ENCODE measurements around the gene DCAF6.
"Not testable (repeated sequence)": the region's sequence is repeated elsewhere in the genome, so short reads cannot be mapped to it uniquely, and the experiment has no call there.

DCAF6 gene

DNA sequence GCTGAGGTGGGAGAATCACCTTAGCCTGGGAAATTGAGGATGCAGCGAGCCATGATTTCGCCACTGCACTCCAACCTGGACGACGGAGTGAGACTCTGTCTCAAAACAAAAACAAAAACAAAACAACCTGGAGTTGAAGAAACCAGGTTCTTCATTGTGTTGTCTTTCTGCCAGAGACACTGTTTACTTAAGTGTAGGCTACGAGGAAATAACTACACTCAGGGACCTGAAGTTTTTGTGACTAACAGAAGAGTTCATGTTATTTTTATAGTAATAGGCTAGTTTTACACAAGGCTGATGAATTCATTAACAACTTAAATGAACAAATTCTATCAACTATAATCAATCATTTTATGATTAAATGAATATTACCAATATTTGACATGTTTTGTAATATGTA lies 98.9 kb downstream of the DCAF6 start:
- no peaks in the 10 kb centered on the region for H3K9me3 ChIP-seq (ENCODE audit: control insufficient read depth, low read length)
- no peak overlapping the region for H3K4me3 ChIP-seq (ENCODE audit: insufficient read depth, low read depth, low read length, poor library complexity, severe bottlenecking)
- DNase-seq: no peak
- H3K27me3 ChIP-seq (replicated peaks; ENCODE audit: control insufficient read depth, insufficient read depth, low read length, poor library complexity, severe bottlenecking): no peaks in the 10 kb centered on the region
- no peak overlapping the region for H3K27ac ChIP-seq (ENCODE audit: insufficient read depth, low read length, poor library complexity, severe bottlenecking)
- no peaks in the 10 kb centered on the region for H3K36me3 ChIP-seq (ENCODE audit: control insufficient read depth, insufficient read depth, low read length)
- H3K4me1 ChIP-seq (ENCODE audit: control insufficient read depth, insufficient read depth, low read length, poor library complexity, severe bottlenecking): no peaks in the 10 kb centered on the region

DNA sequence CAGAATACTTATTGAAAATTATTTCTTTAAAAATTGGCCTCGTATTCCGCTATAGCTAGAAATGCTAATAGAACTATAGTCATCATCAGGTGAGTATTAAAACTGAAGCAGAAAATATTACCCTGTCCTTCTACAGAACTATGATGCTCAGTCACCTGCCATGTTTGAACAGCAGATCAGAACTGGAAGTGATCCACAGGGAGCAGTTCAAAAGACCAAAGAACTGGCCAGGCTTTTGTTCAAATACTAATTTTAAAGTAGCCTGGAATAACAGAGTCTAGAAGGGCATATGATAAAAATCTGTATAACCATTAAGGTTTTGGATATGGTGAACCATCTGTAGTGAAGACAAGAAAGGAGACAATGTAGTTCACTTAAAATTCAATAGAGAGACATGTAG lies 105.9 kb downstream of the DCAF6 start:
- H3K27me3 ChIP-seq (replicated peaks; ENCODE audit: control insufficient read depth, insufficient read depth, low read length, poor library complexity, severe bottlenecking): no peaks in the 10 kb centered on the region
- no peak for DNase-seq
- H3K4me3 ChIP-seq (ENCODE audit: insufficient read depth, low read depth, low read length, poor library complexity, severe bottlenecking): no peak overlapping the region
- no peaks in the 10 kb centered on the region for H3K9me3 ChIP-seq (ENCODE audit: control insufficient read depth, low read length)
- peaks cover 23% of the 10 kb centered on the region for H3K36me3 ChIP-seq (ENCODE audit: control insufficient read depth, insufficient read depth, low read length)
- no peak overlapping the region for H3K27ac ChIP-seq (ENCODE audit: insufficient read depth, low read length, poor library complexity, severe bottlenecking)
- no peaks in the 10 kb centered on the region for H3K4me1 ChIP-seq (ENCODE audit: control insufficient read depth, insufficient read depth, low read length, poor library complexity, severe bottlenecking)

DNA sequence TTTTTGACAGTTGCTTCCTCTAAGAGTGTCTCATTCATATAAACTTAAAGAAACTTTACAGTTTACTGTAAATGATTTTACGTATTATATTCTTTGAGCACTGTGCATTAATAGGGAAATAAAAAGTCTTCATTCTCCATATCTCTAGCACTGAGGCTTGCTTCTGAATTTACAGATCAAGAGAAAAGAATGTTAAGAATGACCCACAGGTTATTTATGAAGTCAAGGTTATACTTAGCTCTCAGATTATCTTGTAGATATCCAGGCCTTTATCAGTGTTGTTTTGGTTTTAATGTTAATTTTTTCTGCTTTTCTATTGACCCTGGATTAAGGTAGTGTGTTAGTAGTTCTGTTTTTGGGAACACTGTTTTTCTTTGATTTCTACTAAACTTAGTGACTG lies 108.8 kb downstream of the DCAF6 start:
- peaks cover 27% of the 10 kb centered on the region for H3K36me3 ChIP-seq (ENCODE audit: control insufficient read depth, insufficient read depth, low read length)
- no peak for DNase-seq
- H3K4me3 ChIP-seq (ENCODE audit: insufficient read depth, low read depth, low read length, poor library complexity, severe bottlenecking): no peak overlapping the region
- H3K27ac ChIP-seq (ENCODE audit: insufficient read depth, low read length, poor library complexity, severe bottlenecking): no peak overlapping the region
- H3K4me1 ChIP-seq (ENCODE audit: control insufficient read depth, insufficient read depth, low read length, poor library complexity, severe bottlenecking): no peaks in the 10 kb centered on the region
- no peaks in the 10 kb centered on the region for H3K9me3 ChIP-seq (ENCODE audit: control insufficient read depth, low read length)
- H3K27me3 ChIP-seq (replicated peaks; ENCODE audit: control insufficient read depth, insufficient read depth, low read length, poor library complexity, severe bottlenecking): no peaks in the 10 kb centered on the region

DNA sequence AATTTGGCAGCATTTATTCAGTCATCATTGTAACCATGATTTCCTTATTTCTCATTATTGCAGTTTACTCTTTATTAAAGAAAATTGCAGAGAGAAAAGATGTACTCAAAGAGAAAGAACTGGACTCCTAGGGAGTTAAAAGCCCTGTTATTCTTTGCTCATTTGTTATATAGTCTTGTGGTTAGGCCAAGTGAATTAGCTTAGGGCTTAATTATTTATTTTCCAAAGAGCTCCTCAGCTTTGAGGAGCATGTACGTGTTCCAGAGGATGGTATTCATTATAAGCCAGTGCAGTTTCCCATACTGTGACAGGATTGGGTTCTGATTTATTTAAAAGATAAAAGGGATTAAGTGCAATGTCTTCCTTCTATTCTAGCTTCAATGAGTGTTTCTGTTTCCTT lies 113.8 kb downstream of the DCAF6 start:
- H3K4me3 ChIP-seq (ENCODE audit: insufficient read depth, low read depth, low read length, poor library complexity, severe bottlenecking): no peak overlapping the region
- no peak overlapping the region for H3K27ac ChIP-seq (ENCODE audit: insufficient read depth, low read length, poor library complexity, severe bottlenecking)
- H3K4me1 ChIP-seq (ENCODE audit: control insufficient read depth, insufficient read depth, low read length, poor library complexity, severe bottlenecking): no peaks in the 10 kb centered on the region
- no peak for DNase-seq
- H3K9me3 ChIP-seq (ENCODE audit: control insufficient read depth, low read length): no peaks in the 10 kb centered on the region
- H3K27me3 ChIP-seq (replicated peaks; ENCODE audit: control insufficient read depth, insufficient read depth, low read length, poor library complexity, severe bottlenecking): no peaks in the 10 kb centered on the region
- H3K36me3 ChIP-seq (ENCODE audit: control insufficient read depth, insufficient read depth, low read length): peaks cover 7% of the 10 kb centered on the region

DNA sequence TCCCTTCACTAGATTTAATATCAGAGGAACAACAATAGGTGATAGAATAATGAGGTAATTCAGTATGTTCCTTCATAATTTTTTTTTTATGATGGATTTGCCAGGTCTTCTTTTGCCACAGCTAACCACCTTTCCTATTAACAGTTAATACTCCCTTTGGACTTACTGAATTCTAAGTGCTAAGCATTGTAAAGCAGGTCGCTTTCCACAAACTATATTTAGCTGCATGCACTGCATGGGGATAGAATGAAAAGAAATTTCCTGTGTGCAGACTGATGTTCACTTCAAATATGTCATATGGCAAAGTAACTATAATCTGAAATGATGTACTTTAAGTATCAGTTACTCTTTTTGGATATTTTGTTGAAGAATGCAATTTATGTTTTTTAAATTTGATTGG lies 114.4 kb downstream of the DCAF6 start:
- H3K4me1 ChIP-seq (ENCODE audit: control insufficient read depth, insufficient read depth, low read length, poor library complexity, severe bottlenecking): no peaks in the 10 kb centered on the region
- H3K9me3 ChIP-seq (ENCODE audit: control insufficient read depth, low read length): no peaks in the 10 kb centered on the region
- H3K36me3 ChIP-seq (ENCODE audit: control insufficient read depth, insufficient read depth, low read length): peaks cover 3% of the 10 kb centered on the region
- H3K27me3 ChIP-seq (replicated peaks; ENCODE audit: control insufficient read depth, insufficient read depth, low read length, poor library complexity, severe bottlenecking): no peaks in the 10 kb centered on the region
- no peak overlapping the region for H3K4me3 ChIP-seq (ENCODE audit: insufficient read depth, low read depth, low read length, poor library complexity, severe bottlenecking)
- no peak overlapping the region for H3K27ac ChIP-seq (ENCODE audit: insufficient read depth, low read length, poor library complexity, severe bottlenecking)
- no peak for DNase-seq

DNA sequence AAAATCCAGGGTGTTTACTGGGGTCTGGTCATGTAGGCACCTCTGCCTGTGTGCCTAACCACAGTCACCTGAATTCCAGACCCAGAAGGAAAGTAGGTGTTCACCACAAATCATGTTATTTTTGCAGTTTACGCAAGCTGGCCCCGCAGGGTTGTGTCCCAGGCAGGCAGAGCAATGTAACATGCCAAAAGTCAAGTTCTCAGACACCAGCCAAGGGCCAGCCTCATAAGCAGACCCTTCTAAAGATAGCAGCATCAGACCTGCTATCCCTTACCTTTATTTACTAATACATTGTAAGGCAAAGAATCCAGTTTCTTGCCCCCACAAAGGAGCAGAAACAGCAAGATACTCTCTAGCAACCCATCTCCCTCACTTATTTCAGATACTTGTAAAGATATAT lies 117.2 kb downstream of the DCAF6 start:
- Histone ChIP-seq H3K9me3 (ENCODE audit: control insufficient read depth, low read length) (no peaks in the 10 kb centered on the region), H3K27ac (ENCODE audit: insufficient read depth, low read length, poor library complexity, severe bottlenecking) (no peak overlapping the region), H3K27me3 (replicated peaks; ENCODE audit: control insufficient read depth, insufficient read depth, low read length, poor library complexity, severe bottlenecking) (no peaks in the 10 kb centered on the region), H3K4me3 (ENCODE audit: insufficient read depth, low read depth, low read length, poor library complexity, severe bottlenecking) (no peak overlapping the region), H3K36me3 (ENCODE audit: control insufficient read depth, insufficient read depth, low read length) (peaks cover 3% of the 10 kb centered on the region), H3K4me1 (ENCODE audit: control insufficient read depth, insufficient read depth, low read length, poor library complexity, severe bottlenecking) (no peaks in the 10 kb centered on the region)
- no peak for DNase-seq

DNA sequence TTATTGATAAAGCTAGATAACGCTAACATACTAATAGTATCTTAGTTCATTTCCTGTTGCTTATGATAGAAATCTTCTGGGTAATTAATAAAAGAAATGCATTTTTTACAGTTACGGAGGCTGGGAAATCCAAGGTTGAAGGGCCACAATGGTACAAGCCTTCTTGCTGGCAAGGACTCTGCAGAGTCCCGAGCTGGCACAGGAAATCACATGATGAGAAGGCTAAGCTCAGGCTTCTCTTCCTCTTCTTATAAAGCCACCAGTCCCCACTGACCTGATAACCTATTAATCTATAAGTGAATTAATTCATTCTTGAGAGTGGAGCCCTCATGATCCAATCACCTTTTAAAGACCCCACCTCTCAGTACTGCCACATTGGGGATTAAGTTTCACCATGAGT lies 117.6 kb downstream of the DCAF6 start:
- Histone ChIP-seq H3K36me3 (ENCODE audit: control insufficient read depth, insufficient read depth, low read length) (peaks cover 3% of the 10 kb centered on the region), H3K27me3 (replicated peaks; ENCODE audit: control insufficient read depth, insufficient read depth, low read length, poor library complexity, severe bottlenecking) (no peaks in the 10 kb centered on the region), H3K27ac (ENCODE audit: insufficient read depth, low read length, poor library complexity, severe bottlenecking) (no peak overlapping the region), H3K4me1 (ENCODE audit: control insufficient read depth, insufficient read depth, low read length, poor library complexity, severe bottlenecking) (no peaks in the 10 kb centered on the region), H3K4me3 (ENCODE audit: insufficient read depth, low read depth, low read length, poor library complexity, severe bottlenecking) (no peak overlapping the region), H3K9me3 (ENCODE audit: control insufficient read depth, low read length) (no peaks in the 10 kb centered on the region)
- no peak for DNase-seq

DNA sequence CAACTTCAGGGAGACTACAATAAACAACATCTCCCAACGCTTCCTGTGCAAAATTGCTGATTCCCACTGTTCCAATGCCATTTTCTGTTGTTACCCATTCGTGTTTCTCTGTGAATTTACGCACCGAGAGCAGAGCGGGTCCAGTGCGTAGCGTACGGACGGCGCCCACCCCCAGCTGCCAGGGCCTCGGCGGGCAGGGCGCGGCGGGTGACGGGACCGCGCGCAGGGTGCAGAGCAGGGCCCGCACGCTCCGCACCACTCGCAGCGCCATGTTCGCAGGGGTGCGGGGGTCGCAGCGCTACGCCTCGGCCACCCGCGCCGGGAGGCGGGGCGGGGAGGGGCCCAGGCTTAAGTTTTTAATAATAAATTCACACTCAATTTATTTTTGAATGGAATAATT lies 119.7 kb downstream of the DCAF6 start:
- not testable (repeated sequence) for H3K4me1 ChIP-seq (ENCODE audit: control insufficient read depth, insufficient read depth, low read length, poor library complexity, severe bottlenecking); H3K27me3 ChIP-seq (replicated peaks; ENCODE audit: control insufficient read depth, insufficient read depth, low read length, poor library complexity, severe bottlenecking); DNase-seq; H3K27ac ChIP-seq (ENCODE audit: insufficient read depth, low read length, poor library complexity, severe bottlenecking); H3K9me3 ChIP-seq (ENCODE audit: control insufficient read depth, low read length); H3K36me3 ChIP-seq (ENCODE audit: control insufficient read depth, insufficient read depth, low read length); H3K4me3 ChIP-seq (ENCODE audit: insufficient read depth, low read depth, low read length, poor library complexity, severe bottlenecking)

DNA sequence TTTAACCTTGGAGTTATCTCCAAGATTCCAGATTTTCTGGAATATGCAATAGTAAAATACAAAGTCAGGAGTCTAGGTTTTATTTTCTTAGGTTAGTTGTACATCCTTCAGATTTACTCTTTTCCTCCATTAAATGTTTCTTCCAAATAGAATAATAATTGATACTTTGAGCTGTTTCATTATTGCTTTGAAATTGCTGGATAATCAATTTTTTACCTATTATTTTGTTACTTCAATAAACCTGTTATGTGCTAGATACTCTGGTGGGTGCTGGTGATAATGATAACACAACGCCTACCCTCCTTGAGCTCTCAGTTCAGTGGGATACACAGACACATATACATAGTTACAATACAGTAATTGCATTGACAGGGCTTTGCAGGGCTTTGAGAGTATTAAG lies 120.9 kb downstream of the DCAF6 start:
- Histone ChIP-seq H3K27me3 (replicated peaks; ENCODE audit: control insufficient read depth, insufficient read depth, low read length, poor library complexity, severe bottlenecking) (no peaks in the 10 kb centered on the region), H3K36me3 (ENCODE audit: control insufficient read depth, insufficient read depth, low read length) (no peaks in the 10 kb centered on the region), H3K4me3 (ENCODE audit: insufficient read depth, low read depth, low read length, poor library complexity, severe bottlenecking) (no peak overlapping the region), H3K27ac (ENCODE audit: insufficient read depth, low read length, poor library complexity, severe bottlenecking) (no peak overlapping the region), H3K4me1 (ENCODE audit: control insufficient read depth, insufficient read depth, low read length, poor library complexity, severe bottlenecking) (no peaks in the 10 kb centered on the region), H3K9me3 (ENCODE audit: control insufficient read depth, low read length) (no peaks in the 10 kb centered on the region)
- DNase-seq: no peak

DNA sequence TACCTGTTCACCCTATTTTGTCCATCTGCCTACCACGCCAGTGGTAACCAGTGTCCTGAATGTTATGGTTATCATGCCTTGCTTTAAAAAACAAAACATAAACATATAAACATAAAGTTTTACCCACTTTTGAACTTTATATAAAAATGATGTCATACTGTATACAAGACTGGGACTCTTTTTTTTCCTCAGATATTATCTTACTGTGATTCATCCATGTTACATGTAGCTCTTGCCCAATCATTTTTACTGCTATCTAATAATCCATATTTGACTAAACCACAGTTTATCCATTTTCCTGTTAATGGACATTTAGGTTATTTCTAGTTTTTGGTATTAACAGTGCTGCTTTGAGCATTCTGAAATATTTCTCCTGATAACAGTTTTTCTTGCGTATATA lies 121.4 kb downstream of the DCAF6 start:
- no peak overlapping the region for H3K4me3 ChIP-seq (ENCODE audit: insufficient read depth, low read depth, low read length, poor library complexity, severe bottlenecking)
- H3K36me3 ChIP-seq (ENCODE audit: control insufficient read depth, insufficient read depth, low read length): no peaks in the 10 kb centered on the region
- no peaks in the 10 kb centered on the region for H3K4me1 ChIP-seq (ENCODE audit: control insufficient read depth, insufficient read depth, low read length, poor library complexity, severe bottlenecking)
- no peak for DNase-seq
- no peaks in the 10 kb centered on the region for H3K9me3 ChIP-seq (ENCODE audit: control insufficient read depth, low read length)
- H3K27ac ChIP-seq (ENCODE audit: insufficient read depth, low read length, poor library complexity, severe bottlenecking): no peak overlapping the region
- no peaks in the 10 kb centered on the region for H3K27me3 ChIP-seq (replicated peaks; ENCODE audit: control insufficient read depth, insufficient read depth, low read length, poor library complexity, severe bottlenecking)

DNA sequence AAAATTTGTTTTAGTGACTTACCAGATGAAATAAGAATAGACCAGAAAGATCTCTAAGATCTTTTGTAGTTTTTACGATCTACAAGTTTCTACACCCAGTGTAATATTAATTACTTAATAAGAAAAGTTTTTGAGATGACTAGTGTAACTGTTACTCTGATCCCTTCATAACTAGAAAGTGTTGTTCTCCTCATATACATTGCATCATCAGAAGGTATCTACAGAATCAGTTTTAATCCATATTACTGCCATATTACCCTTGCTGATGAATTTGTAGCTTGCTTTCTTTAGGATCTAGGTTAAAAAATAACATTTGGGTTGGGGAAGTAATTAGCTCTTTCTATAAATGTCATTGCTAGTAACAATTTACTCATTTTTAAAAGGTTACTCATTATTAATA lies 127.7 kb downstream of the DCAF6 start:
- Histone ChIP-seq H3K4me3 (ENCODE audit: insufficient read depth, low read depth, low read length, poor library complexity, severe bottlenecking) (no peak overlapping the region), H3K27me3 (replicated peaks; ENCODE audit: control insufficient read depth, insufficient read depth, low read length, poor library complexity, severe bottlenecking) (no peaks in the 10 kb centered on the region), H3K4me1 (ENCODE audit: control insufficient read depth, insufficient read depth, low read length, poor library complexity, severe bottlenecking) (no peaks in the 10 kb centered on the region), H3K36me3 (ENCODE audit: control insufficient read depth, insufficient read depth, low read length) (peaks cover 26% of the 10 kb centered on the region), H3K9me3 (ENCODE audit: control insufficient read depth, low read length) (no peaks in the 10 kb centered on the region), H3K27ac (ENCODE audit: insufficient read depth, low read length, poor library complexity, severe bottlenecking) (no peak overlapping the region)
- no peak for DNase-seq

Measured in effector memory CD4-positive, alpha-beta T cell (primary cell).